Measurements from ENCODE around the gene CSNK1A1L.

DNA sequence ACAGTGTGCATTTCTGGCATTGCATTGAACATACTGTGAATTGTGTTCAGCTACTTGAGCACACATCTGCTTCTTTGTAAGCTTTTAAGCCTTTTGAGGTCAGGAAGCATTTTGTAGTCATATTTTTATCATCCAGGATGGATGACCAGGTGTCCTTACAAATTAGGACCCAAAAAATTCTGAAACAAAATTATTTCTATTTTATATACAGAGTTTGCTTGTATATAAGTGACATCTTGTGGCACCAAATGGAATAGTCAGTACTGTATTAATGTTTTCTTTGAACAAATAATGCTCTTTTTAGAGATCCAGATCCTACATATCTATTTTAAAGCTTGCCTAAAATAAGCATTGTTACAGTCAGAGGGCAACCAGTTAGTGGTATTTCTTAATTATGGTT lies 36.5 kb downstream of the CSNK1A1L start:
- TF ChIP-seq POLR2A (IDR thresholded peaks at IDR 0.05) = no peak
- TF ChIP-seq, protein P1, sequence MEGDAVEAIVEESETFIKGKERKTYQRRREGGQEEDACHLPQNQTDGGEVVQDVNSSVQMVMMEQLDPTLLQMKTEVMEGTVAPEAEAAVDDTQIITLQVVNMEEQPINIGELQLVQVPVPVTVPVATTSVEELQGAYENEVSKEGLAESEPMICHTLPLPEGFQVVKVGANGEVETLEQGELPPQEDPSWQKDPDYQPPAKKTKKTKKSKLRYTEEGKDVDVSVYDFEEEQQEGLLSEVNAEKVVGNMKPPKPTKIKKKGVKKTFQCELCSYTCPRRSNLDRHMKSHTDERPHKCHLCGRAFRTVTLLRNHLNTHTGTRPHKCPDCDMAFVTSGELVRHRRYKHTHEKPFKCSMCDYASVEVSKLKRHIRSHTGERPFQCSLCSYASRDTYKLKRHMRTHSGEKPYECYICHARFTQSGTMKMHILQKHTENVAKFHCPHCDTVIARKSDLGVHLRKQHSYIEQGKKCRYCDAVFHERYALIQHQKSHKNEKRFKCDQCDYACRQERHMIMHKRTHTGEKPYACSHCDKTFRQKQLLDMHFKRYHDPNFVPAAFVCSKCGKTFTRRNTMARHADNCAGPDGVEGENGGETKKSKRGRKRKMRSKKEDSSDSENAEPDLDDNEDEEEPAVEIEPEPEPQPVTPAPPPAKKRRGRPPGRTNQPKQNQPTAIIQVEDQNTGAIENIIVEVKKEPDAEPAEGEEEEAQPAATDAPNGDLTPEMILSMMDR (IDR thresholded peaks at IDR 0.05 in 4 of 5, conservative IDR thresholded peaks at IDR 0.05 in 1 of 5) = peak in 1 of 5 experiments; percentile 9
